ENCODE data around the gene ZNF524.
"Not testable (repeated sequence)": the region's sequence is repeated elsewhere in the genome, so short reads cannot be mapped to it uniquely, and the experiment has no call there.

The ZNF524 gene

DNA sequence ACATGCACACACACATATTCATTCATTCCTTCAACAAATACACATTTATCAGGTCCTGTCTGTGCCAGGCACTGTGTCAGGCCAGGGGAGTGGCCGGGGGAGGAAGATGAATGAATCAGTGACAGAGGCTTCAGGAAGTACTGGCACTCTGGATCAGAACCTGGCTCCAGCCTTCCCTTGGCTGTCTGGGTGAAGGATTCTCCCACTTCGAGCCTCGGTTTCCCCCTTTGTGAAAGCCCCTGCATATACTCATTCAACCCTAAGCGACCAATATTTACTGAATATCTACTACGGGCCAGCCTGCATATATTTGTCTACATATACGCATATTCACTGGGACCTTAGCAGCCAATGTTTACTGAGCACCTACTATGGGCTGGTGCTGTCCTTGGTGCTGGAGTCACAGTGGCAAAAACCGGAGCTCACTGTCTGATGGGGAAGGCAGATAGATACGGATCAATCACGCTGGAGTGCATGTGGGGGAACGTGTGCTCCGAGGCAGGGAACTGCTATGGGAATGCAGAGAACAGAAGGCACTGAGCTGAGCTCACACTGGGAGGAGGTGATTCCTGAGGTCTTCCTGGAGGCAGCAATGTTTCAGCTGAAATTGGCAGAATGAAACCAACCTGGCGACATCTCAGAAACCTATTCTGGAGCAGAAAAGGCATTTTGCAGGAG, 18.8 kb upstream of the ZNF524 start:
- TF ChIP-seq, protein P1, sequence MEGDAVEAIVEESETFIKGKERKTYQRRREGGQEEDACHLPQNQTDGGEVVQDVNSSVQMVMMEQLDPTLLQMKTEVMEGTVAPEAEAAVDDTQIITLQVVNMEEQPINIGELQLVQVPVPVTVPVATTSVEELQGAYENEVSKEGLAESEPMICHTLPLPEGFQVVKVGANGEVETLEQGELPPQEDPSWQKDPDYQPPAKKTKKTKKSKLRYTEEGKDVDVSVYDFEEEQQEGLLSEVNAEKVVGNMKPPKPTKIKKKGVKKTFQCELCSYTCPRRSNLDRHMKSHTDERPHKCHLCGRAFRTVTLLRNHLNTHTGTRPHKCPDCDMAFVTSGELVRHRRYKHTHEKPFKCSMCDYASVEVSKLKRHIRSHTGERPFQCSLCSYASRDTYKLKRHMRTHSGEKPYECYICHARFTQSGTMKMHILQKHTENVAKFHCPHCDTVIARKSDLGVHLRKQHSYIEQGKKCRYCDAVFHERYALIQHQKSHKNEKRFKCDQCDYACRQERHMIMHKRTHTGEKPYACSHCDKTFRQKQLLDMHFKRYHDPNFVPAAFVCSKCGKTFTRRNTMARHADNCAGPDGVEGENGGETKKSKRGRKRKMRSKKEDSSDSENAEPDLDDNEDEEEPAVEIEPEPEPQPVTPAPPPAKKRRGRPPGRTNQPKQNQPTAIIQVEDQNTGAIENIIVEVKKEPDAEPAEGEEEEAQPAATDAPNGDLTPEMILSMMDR (IDR thresholded peaks at IDR 0.05; ENCODE audit: low read depth, low read length): no peak
- Histone ChIP-seq H3K36me3 (peaks cover 12% of the 10 kb centered on the region), H3K27me3 (ENCODE audit: insufficient read depth, low read depth, severe bottlenecking) (no peaks in the 10 kb centered on the region), H3K27ac (peak overlapping the region; percentile 90), H3K4me3 (ENCODE audit: low read depth, low read length) (peak overlapping the region; percentile 95), H3K9me3 (ENCODE audit: severe bottlenecking) (no peaks in the 10 kb centered on the region)
- DNase-seq: no peak

DNA sequence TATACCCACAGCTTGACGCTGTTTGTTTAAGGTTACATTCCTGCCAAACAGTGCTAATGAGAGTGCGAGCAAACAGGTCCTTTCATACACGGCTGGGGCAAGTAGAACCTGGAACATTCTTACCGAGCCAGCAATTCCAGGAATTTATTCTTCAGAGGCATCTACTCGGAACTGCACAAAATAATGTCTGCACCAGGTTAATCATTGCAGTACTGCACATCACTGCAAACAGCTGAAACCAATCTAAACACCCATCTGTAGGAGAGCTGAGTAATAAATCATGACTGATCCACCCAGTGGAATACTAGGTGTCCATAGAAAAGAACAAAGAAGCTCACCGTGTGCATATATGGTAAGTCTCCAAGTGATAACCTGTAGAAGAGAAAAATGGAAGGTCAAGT, 18.3 kb upstream of the ZNF524 start:
- Histone ChIP-seq H3K9me3 (ENCODE audit: severe bottlenecking) (no peaks in the 10 kb centered on the region), H3K27me3 (ENCODE audit: insufficient read depth, low read depth, severe bottlenecking) (no peaks in the 10 kb centered on the region), H3K27ac (no peak overlapping the region), H3K4me3 (ENCODE audit: low read depth, low read length) (no peak overlapping the region), H3K36me3 (peaks cover 7% of the 10 kb centered on the region)
- no peak for DNase-seq
- TF ChIP-seq, protein P1 (IDR thresholded peaks at IDR 0.05; ENCODE audit: low read depth, low read length): no peak

DNA sequence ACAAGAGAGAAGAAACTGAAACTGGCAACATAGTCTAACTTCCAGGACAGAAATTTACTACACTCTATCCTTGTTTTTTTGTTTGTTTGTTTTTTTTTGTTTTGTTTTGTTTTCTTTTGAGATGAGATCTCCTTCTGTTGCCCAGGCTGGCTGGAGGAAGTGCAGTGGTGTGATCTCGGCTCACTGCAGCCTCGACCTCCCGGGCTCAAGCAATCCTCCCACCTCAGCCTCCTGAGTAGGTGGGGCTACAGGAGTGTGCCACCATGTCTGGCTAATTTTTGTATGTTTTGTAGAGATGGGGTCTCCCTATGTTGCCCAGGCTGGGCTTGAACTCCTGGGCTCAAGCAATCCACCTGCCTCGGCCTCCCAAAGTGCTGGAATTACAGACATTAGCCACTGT, 17.8 kb upstream of the ZNF524 start:
- not testable (repeated sequence) for H3K27ac ChIP-seq; H3K27me3 ChIP-seq (ENCODE audit: insufficient read depth, low read depth, severe bottlenecking); DNase-seq; H3K4me3 ChIP-seq (ENCODE audit: low read depth, low read length); H3K36me3 ChIP-seq; H3K9me3 ChIP-seq (ENCODE audit: severe bottlenecking)

DNA sequence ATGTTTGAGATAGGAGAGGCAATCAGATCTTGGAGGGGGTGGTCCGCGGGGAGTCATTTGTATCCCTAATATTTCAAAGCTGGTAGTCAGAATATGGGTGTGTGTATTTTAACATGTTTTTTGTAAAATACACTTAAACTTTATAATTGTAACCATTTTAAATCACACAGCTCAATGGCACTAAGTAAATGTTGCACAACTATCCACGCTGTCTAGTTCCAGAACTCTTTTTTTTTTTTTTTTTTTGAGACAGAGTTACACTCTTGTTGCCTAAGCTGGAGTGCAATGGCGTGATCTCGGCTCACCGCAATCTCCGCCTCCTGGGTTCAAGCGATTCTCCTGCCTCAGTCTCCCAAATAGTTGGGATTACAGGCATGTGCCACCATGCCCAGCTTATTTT, 16.2 kb upstream of the ZNF524 start:
- not testable (repeated sequence) for H3K27me3 ChIP-seq (ENCODE audit: insufficient read depth, low read depth, severe bottlenecking); DNase-seq; H3K27ac ChIP-seq; H3K9me3 ChIP-seq (ENCODE audit: severe bottlenecking); H3K4me3 ChIP-seq (ENCODE audit: low read depth, low read length); H3K36me3 ChIP-seq

DNA sequence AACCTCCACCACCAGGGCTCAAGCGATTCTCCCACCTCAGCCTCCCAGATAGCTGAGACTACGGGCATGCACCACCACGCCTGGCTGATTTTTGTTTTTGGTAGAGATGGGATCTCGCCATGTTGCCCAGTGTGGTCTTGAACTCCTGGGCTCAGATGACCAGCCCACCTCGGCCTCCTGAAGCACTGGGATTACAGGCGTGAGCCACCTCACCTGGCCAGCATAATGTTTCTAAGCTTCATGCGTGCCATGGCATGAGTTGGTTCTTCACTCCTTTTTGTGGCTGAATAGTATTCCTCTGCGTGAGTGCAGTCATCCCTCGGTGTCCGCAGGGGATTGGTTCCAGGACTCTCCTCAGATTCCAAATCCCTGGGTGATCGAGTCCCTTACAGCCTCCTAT, 15.2 kb upstream of the ZNF524 start:
- no peaks in the 10 kb centered on the region for H3K9me3 ChIP-seq (ENCODE audit: severe bottlenecking)
- TF ChIP-seq, protein P1 (IDR thresholded peaks at IDR 0.05; ENCODE audit: low read depth, low read length): no peak
- no peak overlapping the region; the same call in 1 of the 2 replicates for H3K27ac ChIP-seq
- DNase-seq: no peak
- H3K36me3 ChIP-seq: no peaks in the 10 kb centered on the region
- H3K27me3 ChIP-seq (ENCODE audit: insufficient read depth, low read depth, severe bottlenecking): no peaks in the 10 kb centered on the region
- no peak overlapping the region for H3K4me3 ChIP-seq (ENCODE audit: low read depth, low read length)

DNA sequence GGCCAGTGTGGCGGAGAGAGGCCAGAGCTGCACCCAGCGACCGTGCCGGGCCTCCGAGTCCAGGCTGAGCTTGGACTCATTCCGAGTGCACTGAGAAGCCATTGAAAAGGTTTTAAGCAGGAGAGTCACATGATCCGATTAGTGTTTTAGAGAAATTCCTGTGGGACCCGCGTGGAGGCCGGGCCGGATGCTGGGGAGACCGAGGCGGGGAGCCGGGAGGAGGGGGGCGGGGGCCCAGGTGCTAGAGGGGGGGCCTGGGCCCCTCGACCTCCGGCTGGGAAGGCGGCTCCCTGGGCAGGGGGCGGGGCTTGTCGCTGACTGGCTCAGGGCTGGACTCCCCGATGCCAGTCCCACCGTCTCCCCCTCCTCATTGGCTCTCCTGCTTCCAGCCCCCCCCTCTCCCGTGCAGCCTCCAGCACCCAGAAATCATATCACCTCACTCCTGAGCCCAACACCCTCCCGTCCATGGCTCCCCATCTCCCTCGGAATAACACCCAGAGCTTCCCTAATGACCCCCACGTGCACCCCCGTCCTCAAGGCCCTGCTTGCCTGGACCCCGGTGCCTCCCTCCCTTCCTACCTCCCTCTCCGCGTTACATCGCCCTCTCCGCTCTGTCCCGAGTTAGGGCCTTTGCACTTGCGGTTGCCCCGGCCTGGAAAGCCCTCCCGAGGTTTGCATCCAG, 14.3 kb upstream of the ZNF524 start:
- Histone ChIP-seq H3K27ac (peak overlapping the region; percentile 85), H3K9me3 (ENCODE audit: severe bottlenecking) (no peaks in the 10 kb centered on the region), H3K36me3 (no peaks in the 10 kb centered on the region; the same call in 1 of the 2 replicates), H3K27me3 (ENCODE audit: insufficient read depth, low read depth, severe bottlenecking) (no peaks in the 10 kb centered on the region), H3K4me3 (ENCODE audit: low read depth, low read length) (peak overlapping the region; percentile 63)
- TF ChIP-seq, protein P1 (IDR thresholded peaks at IDR 0.05; ENCODE audit: low read depth, low read length): no peak
- peak; percentile 97 for DNase-seq

Data from WERI-Rb-1 (cell line).